ENCODE results near the gene GAS2.

GAS2 gene

DNA sequence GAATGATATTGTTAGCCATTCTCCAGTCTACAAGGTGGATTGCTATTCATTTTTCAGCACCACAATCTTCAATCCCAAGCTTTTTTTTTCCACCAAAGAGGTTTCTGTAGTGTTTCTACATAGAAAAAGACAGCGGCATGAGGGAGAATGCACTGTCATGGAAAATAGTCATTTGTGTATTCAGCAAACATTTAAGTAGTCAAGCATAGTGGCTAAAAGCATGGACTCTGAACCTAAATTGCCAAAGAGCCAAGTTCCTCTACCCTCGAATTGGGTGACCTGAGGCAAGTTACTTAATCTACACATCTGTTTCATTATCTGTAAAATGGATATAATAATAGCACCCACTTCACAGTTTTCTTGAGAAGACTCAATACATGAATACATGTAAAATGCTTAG lies 14.2 kb downstream of the GAS2 start:
- Histone ChIP-seq H3K9ac (ENCODE audit: low read length) (no peak overlapping the region), H3K79me2 (ENCODE audit: insufficient read depth, low read length) (no peaks in the 10 kb centered on the region), H3F3A (ENCODE audit: insufficient read depth) (no peaks in the 10 kb centered on the region), H3K9me2 (replicated peaks; ENCODE audit: insufficient read depth, low read length) (0 out of 2 replicates have a peak, but pooled peaks cover 6% of the 10 kb centered on the region), H3K36me3 (ENCODE audit: low read length) (no peaks in the 10 kb centered on the region), H3K4me3 (ENCODE audit: insufficient read depth, low read length, poor library complexity, severe bottlenecking) (no peak overlapping the region), H3K4me2 (ENCODE audit: low read depth, low read length, poor library complexity, severe bottlenecking) (no peak overlapping the region), H3K27me3 (ENCODE audit: low read length) (no peaks in the 10 kb centered on the region; the same call in 1 of the 2 replicates), H3K27ac (ENCODE audit: low read depth, low read length) (no peak overlapping the region), H4K20me1 (ENCODE audit: low read depth, low read length) (peaks cover 4% of the 10 kb centered on the region; the same call in 1 of the 2 replicates), H3K9me3 (ENCODE audit: insufficient read depth, low read length) (no peaks in the 10 kb centered on the region), H2AFZ (ENCODE audit: low read depth, low read length, severe bottlenecking) (no peak overlapping the region)
- no peak for TF ChIP-seq EZH2phosphoT487 (conservative IDR thresholded peaks at IDR 0.05; ENCODE audit: low read length)
- TF ChIP-seq, protein P1, sequence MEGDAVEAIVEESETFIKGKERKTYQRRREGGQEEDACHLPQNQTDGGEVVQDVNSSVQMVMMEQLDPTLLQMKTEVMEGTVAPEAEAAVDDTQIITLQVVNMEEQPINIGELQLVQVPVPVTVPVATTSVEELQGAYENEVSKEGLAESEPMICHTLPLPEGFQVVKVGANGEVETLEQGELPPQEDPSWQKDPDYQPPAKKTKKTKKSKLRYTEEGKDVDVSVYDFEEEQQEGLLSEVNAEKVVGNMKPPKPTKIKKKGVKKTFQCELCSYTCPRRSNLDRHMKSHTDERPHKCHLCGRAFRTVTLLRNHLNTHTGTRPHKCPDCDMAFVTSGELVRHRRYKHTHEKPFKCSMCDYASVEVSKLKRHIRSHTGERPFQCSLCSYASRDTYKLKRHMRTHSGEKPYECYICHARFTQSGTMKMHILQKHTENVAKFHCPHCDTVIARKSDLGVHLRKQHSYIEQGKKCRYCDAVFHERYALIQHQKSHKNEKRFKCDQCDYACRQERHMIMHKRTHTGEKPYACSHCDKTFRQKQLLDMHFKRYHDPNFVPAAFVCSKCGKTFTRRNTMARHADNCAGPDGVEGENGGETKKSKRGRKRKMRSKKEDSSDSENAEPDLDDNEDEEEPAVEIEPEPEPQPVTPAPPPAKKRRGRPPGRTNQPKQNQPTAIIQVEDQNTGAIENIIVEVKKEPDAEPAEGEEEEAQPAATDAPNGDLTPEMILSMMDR (IDR thresholded peaks at IDR 0.05; ENCODE audit: insufficient read depth, low read length, poor library complexity, severe bottlenecking), result no peak

DNA sequence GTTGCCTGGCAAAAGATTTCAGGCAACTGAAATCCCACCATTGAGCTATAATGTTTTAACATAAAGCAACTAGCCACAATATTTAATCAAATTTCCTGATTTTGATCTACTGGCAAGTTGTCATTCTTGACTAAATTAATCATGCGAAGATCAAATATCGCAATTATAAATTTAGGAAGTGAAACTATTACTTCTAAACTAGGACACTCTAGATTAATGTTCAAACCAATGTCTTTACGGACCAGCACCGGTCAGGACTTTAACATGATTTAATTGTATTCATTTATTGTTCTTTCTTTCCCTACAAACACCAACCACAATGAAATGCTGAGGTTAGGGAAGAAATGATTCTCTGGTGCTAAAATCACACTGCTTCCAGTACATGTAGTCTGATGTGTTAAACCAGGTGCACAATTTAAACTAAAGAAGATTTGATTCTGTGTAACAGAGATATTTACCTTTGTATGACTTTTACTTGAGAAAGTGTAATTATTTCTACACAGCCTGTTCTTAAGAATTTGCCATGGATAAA lies 14.9 kb downstream of the GAS2 start:
- no peak overlapping the region for H3K9ac ChIP-seq (ENCODE audit: low read length)
- H4K20me1 ChIP-seq (ENCODE audit: low read depth, low read length), result peaks cover 4% of the 10 kb centered on the region; the same call in 1 of the 2 replicates
- no peaks in the 10 kb centered on the region for H3K9me3 ChIP-seq (ENCODE audit: insufficient read depth, low read length)
- no peaks in the 10 kb centered on the region for H3K36me3 ChIP-seq (ENCODE audit: low read length)
- no peaks in the 10 kb centered on the region; the same call in 1 of the 2 replicates for H3K27me3 ChIP-seq (ENCODE audit: low read length)
- H3K4me3 ChIP-seq (ENCODE audit: insufficient read depth, low read length, poor library complexity, severe bottlenecking), result no peak overlapping the region
- TF ChIP-seq EZH2phosphoT487 (conservative IDR thresholded peaks at IDR 0.05; ENCODE audit: low read length), result no peak
- TF ChIP-seq, protein P1 (IDR thresholded peaks at IDR 0.05; ENCODE audit: insufficient read depth, low read length, poor library complexity, severe bottlenecking), result no peak
- no peaks in the 10 kb centered on the region for H3K79me2 ChIP-seq (ENCODE audit: insufficient read depth, low read length)
- 0 out of 2 replicates have a peak, but pooled peaks cover 6% of the 10 kb centered on the region for H3K9me2 ChIP-seq (replicated peaks; ENCODE audit: insufficient read depth, low read length)
- no peak overlapping the region for H3K4me2 ChIP-seq (ENCODE audit: low read depth, low read length, poor library complexity, severe bottlenecking)
- H2AFZ ChIP-seq (ENCODE audit: low read depth, low read length, severe bottlenecking), result no peak overlapping the region
- no peaks in the 10 kb centered on the region for H3F3A ChIP-seq (ENCODE audit: insufficient read depth)
- H3K27ac ChIP-seq (ENCODE audit: low read depth, low read length), result no peak overlapping the region

DNA sequence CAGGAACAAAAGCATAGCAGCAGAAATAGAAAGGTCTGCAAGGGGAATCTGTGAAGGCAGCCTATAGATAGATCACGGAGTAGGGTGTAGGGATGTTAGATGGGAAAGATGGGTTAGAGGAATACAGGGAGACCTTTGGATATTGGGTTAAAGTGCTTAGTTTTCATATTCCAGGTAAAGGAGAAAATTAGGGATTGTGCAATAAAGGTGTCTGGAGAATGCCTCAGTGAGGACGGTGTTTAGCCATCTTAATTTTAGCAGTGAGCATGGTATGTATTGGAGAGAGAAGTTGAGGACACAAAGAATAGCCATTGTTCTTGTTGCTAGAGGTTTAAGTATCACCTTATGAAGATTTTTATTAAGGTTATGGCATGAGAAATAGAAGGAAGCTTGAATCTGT lies 17.7 kb downstream of the GAS2 start:
- Histone ChIP-seq H3K4me3 (ENCODE audit: insufficient read depth, low read length, poor library complexity, severe bottlenecking) (no peak overlapping the region), H2AFZ (ENCODE audit: low read depth, low read length, severe bottlenecking) (no peak overlapping the region), H3K27ac (ENCODE audit: low read depth, low read length) (no peak overlapping the region), H3K36me3 (ENCODE audit: low read length) (no peaks in the 10 kb centered on the region), H3K9me3 (ENCODE audit: insufficient read depth, low read length) (no peaks in the 10 kb centered on the region), H3F3A (ENCODE audit: insufficient read depth) (no peaks in the 10 kb centered on the region), H3K9me2 (replicated peaks; ENCODE audit: insufficient read depth, low read length) (0 out of 2 replicates have a peak, but pooled peaks cover 6% of the 10 kb centered on the region), H3K79me2 (ENCODE audit: insufficient read depth, low read length) (no peaks in the 10 kb centered on the region), H4K20me1 (ENCODE audit: low read depth, low read length) (peaks cover 3% of the 10 kb centered on the region; the same call in 1 of the 2 replicates), H3K9ac (ENCODE audit: low read length) (no peak overlapping the region), H3K27me3 (ENCODE audit: low read length) (no peaks in the 10 kb centered on the region; the same call in 1 of the 2 replicates), H3K4me2 (ENCODE audit: low read depth, low read length, poor library complexity, severe bottlenecking) (no peak overlapping the region)
- TF ChIP-seq, protein P1 (IDR thresholded peaks at IDR 0.05; ENCODE audit: insufficient read depth, low read length, poor library complexity, severe bottlenecking), result no peak
- TF ChIP-seq EZH2phosphoT487 (conservative IDR thresholded peaks at IDR 0.05; ENCODE audit: low read length), result no peak
